Measurements from ENCODE around the gene CDH13. TPM values are rescaled to one million over a fixed set of nuclear protein-coding genes. Genes with fewer than 3 reads are reported as not detected.

The CDH13 gene
- total and polyA plus RNA-seq, 10 of the 15 experiments (the other 5 are each of a cell fraction or from before 2014, with no cell fraction given): under 0.01 to 0.05 TPM; not detected in 8

GRCh38 chr16:83715217-83715920 is 1088.6 kb downstream of the CDH13 start:
- Histone ChIP-seq H3K27ac (ENCODE audit: control insufficient read depth, insufficient read depth) (no peak overlapping the region), H2AFZ (ENCODE audit: control insufficient read depth, low read depth, low read length) (no peak overlapping the region), H3K4me1 (ENCODE audit: control insufficient read depth, insufficient read depth, low read length) (no peaks in the 10 kb centered on the region), H3K27me3 (replicated peaks in 1 of 2; ENCODE audit: control insufficient read depth in 2 of 2, insufficient read depth in 2 of 2, low read length in 1 of 2) (no peaks in the 10 kb centered on the region), H3K79me2 (ENCODE audit: control insufficient read depth, insufficient read depth, low read length) (no peaks in the 10 kb centered on the region), H3K4me2 (ENCODE audit: control insufficient read depth, insufficient read depth) (no peak overlapping the region), H3K9me3 (replicated peaks; ENCODE audit: control insufficient read depth, insufficient read depth, low read length) (no peaks in the 10 kb centered on the region), H4K20me1 (ENCODE audit: control insufficient read depth, insufficient read depth) (no peaks in the 10 kb centered on the region), H3K36me3 (ENCODE audit: control insufficient read depth in 2 of 2, insufficient read depth in 2 of 2, low read length in 1 of 2) (no peaks in the 10 kb centered on the region), H3K4me3 (no peak overlapping the region), H3K9ac (ENCODE audit: control insufficient read depth, insufficient read depth, low read length) (no peak overlapping the region)
- SMC1A ChIA-PET (ENCODE audit: uncharacterized antibody, unreplicated experiment): no interaction called here
- RAD21 ChIA-PET (ENCODE audit: unreplicated experiment): no interaction called here
- TF ChIP-seq SREBF1 (IDR thresholded peaks at IDR 0.05; ENCODE audit: low read length) (no peak), HDAC2 (IDR thresholded peaks at IDR 0.05) (no peak), CEBPB (IDR thresholded peaks at IDR 0.05; ENCODE audit: borderline replicate concordance in 1 of 2, low read depth in 2 of 2, low read length in 2 of 2) (no peak), ASH2L (IDR thresholded peaks at IDR 0.05; ENCODE audit: borderline replicate concordance, low read depth) (no peak), NR2C1 (IDR thresholded peaks at IDR 0.05) (no peak), RAD51 (IDR thresholded peaks at IDR 0.05) (no peak), SMAD5 (IDR thresholded peaks at IDR 0.05; ENCODE audit: low read depth) (no peak), ESRRA (IDR thresholded peaks at IDR 0.05; ENCODE audit: low read length) (no peak), STAT3 (IDR thresholded peaks at IDR 0.05; ENCODE audit: low read depth, low read length) (no peak), MYC (IDR thresholded peaks at IDR 0.05; ENCODE audit: insufficient read depth, insufficient read length, insufficient replicate concordance, low read length, severe bottlenecking) (no peak), DPF2 (IDR thresholded peaks at IDR 0.05) (no peak), TCF7 (IDR thresholded peaks at IDR 0.05; ENCODE audit: borderline replicate concordance) (no peak)
- 49% methylated on average over 14 of the region's 14 CpGs for WGBS (ENCODE audit: insufficient coverage, insufficient replicate concordance, low lambda C conversion rate, missing lambda C conversion rate)
- in situ Hi-C loops (cut with MboI): no loop called here
- CTCF ChIA-PET: interaction anchor here (1.3 to 1.5 kb wide), 2 partner anchors 9 to 13 kb away, joined by 3 read pairs; no protein-coding TSS in a partner anchor
- BruUV-seq (replicated peaks): no TSS peak
- FAIRE-seq: no peak
- DNase-seq (ENCODE audit: low read depth, low spot score): no peak
- ATAC-seq: no peak
- POLR2A ChIA-PET: no interaction called here
- intact Hi-C loops (cut with micrococcal nuclease; ENCODE audit: unreplicated experiment): no loop called here
